Tibial nerve (tissue), 4 donors: ENCODE measurements around the gene ZSWIM6.

Experiments
- CTCF ChIP-seq, 5 experiments: fragments of 200-600 bp in 3 of 5; fragments of 450-650 bp in 2 of 5; sonication (generic) in 3 of 5; IDR thresholded peaks; one replicate each; pipeline ENCODE4 v1.5.1; 2016 to 2019; ENCODE audit warnings: antibody characterized with exemption in 5 of 5, mild to moderate bottlenecking in 3 of 5, moderate library complexity in 2 of 5
- EP300 ChIP-seq, 2 donors: sonication (generic); formaldehyde crosslinking; IDR thresholded peaks; one replicate each; pipeline ENCODE4 v1.6.1; 2017; ENCODE audit warnings: antibody characterized with exemption in 2 of 2, mild to moderate bottlenecking in 1 of 2
- POLR2A ChIP-seq, 2 donors: fragments of 450-650 bp; IDR thresholded peaks; one replicate each; pipeline ENCODE4 v1.6.1; 2017; ENCODE audit warnings: antibody characterized with exemption in 2 of 2, mild to moderate bottlenecking in 2 of 2, moderate library complexity in 2 of 2

- no peak for TF ChIP-seq CTCF (IDR thresholded peaks at IDR 0.05)
- TF ChIP-seq POLR2A (IDR thresholded peaks at IDR 0.05), result no peak
- no peak for TF ChIP-seq EP300 (IDR thresholded peaks at IDR 0.05)
These were observed 16.4 kb downstream of the ZSWIM6 start for GRCh38 chr5:61348447-61348846.
